Measurements from ENCODE around the gene WNT1. TPM values are rescaled to one million over a fixed set of nuclear protein-coding genes. Genes with fewer than 3 reads are reported as not detected.

The WNT1 gene
- polyA plus RNA-seq, 1 donor: not detected

DNA sequence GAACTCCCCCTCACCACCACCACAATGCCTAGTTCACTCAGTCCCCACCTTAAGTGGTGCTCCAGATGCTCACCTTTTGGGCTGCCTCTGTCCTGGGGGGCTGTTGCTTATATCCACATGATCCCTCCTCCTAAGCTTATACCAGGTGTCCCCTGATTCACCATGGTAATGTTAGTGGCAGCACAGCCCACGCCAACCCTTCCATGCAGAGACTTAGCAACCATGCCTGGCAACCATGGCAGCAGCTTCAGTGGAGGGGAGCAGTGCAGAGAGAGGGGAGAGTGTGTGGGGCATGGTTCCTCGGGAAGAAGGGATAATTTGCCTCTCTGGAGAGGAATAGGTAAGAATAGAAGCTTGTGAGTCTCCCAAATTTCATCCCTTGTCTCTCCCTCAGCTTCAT lies 22.2 kb downstream of the WNT1 start:
- no peak for DNase-seq (ENCODE audit: low read depth)

DNA sequence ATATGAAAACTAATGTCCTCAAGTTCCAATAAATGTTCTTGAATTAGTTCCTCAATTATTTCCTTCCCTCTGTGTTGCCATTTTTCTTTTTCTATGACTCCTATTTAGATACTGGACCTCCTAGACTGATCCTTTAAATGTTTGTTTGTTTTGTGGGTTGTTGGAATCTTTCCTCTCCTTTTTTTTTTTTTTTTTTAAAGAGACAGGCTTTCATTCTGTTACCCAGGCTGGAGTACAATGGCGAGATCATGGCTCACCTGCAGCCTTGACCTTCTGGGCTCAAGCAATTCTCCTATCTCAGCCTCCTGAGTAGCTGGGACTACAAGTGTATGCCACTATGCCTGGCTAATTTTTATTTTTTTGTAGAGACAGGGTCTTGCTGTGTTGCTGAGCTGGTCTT lies 30.8 kb downstream of the WNT1 start:
- DNase-seq (ENCODE audit: low read depth): no peak

DNA sequence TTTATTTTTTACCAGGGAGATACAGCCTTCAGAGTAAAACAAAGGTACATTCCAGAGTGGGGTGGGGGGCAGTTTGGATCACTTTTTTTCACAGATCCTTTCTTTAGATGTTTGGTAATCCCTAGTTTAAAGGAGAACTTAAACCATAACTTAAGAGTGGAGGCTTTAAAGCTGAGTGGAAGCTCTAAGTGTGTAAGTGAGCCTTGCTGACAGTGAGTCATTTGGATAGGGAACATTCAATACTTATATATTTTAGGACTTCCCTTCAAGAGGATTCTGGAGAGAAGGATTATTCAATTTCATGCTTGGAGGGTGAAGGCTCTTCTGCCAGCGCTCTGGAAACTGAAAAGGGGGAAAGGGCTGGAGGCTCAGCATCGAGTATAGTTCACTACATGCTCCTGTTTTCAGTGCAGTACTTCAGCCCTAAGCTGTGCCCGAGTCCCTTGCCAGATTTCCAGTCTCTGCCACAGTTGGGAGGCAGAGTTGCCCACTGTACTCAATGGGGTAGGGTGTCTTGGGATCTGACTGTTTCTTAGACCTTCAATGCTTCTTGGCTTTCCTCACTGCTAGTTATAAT lies 32.1 kb downstream of the WNT1 start:
- no peak for DNase-seq (ENCODE audit: low read depth)

DNA sequence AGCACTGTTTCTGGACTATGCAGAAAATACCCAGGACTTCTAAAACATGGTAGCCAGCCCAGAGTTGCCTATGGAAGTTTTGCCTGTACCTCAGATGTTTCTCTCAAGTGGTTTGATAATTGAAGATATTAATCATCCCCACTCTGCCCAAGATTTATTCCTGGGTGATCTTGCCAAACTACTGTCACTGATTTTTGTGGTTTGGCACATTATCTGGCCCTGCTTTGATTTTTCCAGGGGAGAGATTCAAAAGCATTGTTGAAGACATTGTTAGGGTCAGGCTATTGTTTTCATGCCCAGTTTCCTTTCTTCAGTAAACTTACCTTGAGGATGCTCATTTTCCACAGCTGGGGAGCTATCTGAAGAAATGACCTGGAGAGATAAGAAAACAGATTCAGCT lies 34.6 kb downstream of the WNT1 start:
- DNase-seq (ENCODE audit: low read depth): no peak

DNA sequence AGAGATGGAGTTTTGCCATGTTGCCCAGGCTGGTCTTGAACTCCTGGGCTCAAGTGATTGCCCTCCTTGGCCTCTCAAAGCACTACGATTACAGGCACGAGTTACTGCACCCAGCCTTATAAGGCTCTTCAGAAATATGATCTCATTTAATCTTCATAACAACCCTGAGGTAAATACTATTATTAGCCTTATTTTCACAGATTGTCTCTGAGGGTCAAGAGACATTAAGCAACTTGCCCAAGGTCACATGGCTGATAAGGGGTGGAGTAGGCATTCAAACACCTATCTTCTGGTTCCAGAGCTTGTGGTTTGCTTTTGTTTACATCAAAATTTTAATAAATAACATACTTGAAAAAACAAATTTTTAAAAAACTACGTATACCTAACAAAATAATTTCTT lies 35.3 kb downstream of the WNT1 start:
- DNase-seq (ENCODE audit: low read depth): no peak

DNA sequence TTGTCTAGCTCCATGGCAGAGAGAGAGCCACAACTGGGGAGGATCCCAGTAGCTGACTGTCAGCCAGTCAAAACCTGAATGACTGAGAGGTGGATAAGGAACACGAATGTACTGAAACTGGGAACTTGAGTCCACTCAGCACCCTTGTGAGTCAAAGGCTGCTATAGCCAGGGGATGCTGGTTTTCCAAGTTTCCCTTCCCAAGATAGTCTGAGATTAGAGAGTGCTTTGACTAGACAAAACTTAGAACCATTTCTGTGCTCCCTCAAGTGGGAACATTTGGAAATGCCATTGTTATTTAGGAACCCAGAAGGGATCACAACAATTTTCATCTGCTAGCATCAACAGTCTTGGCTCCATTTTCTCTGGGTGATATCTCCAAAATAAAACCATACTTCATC lies 36.4 kb downstream of the WNT1 start:
- no peak for DNase-seq (ENCODE audit: low read depth)

DNA sequence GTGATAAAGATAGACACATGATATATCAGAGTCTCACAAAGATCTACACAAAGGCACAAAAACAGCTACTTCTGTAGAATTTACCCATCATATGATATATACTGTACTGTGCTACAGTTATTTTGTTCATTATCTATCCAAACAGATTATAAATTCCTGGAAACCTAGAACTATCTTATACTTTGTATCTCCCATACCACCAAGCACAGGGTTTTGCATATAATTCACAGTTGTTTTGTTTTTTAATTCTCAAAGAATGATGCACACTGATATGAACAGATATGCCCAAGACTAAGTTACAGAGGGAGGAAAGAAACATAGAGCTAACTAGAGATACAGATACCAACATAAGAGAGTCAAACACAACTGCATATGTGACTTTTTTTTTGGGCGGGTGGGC lies 37.1 kb downstream of the WNT1 start:
- no peak for DNase-seq (ENCODE audit: low read depth)

DNA sequence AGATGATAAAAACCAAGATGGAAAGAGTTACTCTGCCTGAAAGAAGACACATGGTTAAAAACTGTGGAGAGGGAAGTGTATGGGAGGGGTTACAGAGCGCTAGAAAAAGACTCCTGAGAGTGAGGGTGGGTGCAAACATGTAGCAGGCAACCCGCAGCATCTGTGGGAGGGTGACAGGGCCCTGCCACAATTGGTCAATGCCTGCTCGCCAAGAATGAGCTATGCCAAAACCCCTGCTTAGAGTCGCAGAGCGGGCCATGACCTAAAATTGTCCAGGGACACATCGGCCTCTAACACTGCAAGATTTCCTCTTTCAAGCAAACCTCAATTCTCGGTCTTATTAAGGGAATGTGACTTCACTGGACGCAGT lies 39.8 kb downstream of the WNT1 start:
- DNase-seq (ENCODE audit: low read depth): no peak

DNA sequence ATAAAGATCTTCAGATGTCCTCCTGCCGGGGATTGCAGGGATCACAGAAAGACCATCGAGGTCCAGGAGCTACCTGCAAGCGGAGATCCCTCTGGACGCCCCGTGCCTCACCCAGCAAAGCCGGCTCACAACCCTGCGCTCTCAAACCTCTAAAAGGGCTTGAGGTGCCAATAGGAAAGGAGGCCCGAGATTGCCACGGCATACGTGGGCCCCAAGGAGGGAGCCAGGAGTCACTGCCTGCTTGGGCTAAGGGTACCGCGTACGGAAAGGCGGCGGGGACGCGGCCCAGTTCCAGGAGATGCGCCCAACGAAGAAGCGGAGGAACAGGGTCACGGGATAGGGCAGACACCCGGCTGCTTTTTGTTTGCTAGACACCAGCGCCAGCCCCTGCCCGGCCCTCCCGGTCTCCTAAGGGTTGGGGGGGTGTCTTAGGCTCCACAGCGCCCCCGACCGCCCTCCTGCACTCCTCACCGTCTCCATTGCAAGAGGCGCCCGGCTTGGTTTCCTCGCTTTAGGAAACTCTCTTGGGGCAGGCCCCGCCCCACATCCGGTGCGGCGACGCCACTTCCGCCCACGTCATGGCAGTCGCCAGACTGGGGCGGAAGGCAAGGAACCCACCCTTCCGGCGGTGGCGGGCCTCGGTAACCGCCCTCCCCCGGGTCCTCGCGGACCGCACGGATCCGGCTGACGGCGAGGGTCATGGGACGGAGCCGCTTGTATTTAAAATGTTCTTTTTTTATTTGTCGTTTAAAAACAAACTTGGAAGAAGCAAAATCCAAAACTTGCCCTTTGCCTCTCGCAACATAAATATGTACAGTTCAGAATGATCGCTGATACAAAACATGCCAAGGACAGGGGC lies 40.4 kb downstream of the WNT1 start, which contains the start of gene PRKAG1:
Gene PRKAG1, minus strand, starts transcription at position 516 of the 859 bp plus-strand sequence. Its CDS starts 36 bp downstream, at position 480.
- peak; percentile 90 for DNase-seq (ENCODE audit: low read depth)

DNA sequence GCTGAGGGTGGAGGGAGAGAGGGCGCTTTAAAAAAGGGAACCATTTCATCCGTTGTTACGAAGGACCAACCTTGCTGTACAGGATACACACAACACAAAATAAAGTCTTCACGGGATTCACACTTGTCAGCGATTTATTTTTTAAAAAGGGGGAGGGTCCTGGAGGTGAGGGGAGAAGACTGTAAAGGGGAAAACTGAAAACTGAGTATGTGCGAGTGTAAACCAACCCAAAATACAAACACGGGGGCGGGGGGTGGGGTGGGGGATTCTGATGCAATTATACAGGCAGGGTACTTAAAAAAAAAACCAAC lies 41.0 kb downstream of the WNT1 start:
- no peak for DNase-seq (ENCODE audit: low read depth)

DNA sequence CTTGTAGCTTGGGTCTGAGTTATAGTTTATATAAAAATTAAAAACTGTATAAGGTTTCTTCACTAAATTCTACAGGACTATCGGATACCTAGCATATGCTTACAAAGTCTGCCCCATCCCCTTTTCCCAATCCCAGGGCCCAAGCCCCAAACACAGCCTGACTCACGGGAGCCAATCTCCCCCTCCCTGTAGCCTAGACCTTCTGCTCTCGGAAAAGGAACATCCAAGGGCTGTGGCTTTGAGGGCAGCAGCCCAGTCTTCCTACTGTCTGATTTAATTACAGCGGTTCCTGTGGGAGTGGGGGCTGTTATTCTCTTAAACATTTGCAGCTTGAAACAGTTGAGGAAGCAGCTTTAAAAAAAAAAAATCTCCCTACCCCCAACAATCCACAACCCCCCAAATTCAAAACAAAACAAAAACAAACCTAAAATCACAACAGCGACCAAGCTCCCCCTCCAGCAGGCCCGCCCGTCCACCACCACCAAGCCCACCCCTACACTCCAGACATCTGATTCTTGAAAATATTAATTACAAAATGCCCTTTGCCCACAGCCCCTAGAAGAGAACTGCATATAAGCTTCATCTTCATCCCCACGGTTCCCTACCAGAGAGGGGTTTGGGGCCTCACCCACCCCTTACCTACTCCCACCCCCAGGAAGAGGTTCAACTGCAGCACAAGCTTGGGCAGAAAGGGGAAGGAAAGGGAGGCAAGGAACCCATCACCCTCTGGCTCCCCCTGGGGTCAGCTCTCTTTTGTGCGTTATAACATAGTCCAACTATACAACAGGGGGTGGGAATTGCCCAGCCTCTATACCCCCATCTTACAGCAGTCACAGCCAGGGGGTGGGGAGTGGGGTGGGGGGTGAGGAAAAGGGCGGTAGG lies 41.6 kb downstream of the WNT1 start:
- DNase-seq (ENCODE audit: low read depth): no peak

DNA sequence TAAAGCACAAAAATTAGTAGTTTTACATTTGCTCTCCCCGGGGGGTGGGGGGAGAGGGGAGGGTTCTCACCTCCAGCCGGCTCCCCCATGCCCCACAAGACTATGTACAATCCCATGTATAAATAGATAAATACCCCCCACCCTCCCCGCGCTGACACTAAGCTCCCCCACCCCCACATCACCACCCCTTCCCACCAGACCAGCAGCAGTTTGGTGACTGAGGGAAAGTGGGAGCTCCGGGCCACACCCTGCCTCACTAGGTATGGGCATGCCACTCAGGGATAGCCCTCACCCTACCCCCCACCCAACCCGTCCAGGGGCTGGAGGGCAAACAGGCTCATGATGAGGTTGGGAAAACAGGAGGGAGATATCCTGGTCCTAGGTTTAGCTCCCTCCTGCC lies 42.3 kb downstream of the WNT1 start:
- no peak for DNase-seq (ENCODE audit: low read depth)

DNA sequence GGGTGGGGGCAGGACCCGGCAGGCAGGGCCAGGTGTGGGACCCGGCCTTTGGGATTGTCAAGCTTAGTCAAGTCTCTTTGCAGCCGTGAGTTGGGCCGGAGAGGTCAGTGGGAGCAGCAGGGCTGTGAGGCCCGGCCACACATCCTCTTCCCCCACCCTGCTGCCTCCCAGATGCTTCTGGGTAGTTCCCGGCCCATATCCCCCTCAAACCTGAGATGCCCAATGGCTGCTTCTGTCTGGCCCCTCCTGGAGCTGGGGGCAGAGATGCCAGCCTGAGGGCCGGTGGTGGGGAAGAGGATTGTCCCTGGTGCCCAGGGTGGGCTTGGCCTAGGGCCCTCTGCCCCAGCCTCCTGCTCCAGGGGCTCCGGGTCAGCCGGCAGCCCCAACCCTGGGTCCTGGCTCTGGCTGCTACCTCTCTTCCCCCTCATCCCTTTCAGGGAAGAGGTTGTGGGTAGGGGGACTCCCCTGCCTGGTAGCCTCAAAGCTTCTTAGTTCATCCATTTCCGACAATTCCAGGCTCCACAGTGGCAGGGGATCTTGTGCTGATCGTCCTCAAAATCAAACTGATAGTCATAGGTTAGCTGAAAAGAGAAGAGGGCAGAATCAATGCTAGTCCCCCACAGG lies 43.3 kb downstream of the WNT1 start:
- no peak for DNase-seq (ENCODE audit: low read depth)

DNA sequence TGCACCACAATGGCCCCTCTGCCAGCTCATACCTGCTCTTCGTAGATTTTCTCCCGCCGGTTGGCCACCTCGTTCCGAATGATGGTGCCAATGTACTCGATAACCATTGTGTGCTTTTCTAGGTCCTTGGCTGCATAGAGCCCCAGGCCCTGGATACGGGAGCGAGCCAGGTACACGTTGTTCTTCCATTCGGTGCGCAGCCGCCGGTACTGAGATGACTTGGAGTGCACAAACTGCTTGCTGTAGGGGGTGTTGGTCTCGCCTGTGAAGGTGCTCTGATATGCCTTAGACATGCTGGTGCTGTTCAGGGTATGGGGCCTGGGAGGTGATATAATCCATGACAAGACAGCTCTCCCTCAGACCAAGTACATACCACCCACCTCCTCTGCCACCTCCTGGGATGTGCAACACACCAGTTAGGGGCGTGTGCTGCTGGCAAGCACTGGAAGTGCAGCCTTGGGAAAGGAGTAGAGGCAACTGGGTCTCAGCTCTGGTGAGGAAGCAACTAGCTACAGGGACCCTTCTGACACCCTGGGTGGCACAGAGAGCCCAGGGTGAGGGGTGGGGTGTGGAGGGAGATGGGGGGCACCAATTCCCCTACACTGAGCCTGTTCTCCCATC lies 44.5 kb downstream of the WNT1 start:
- DNase-seq (ENCODE audit: low read depth): no peak

DNA sequence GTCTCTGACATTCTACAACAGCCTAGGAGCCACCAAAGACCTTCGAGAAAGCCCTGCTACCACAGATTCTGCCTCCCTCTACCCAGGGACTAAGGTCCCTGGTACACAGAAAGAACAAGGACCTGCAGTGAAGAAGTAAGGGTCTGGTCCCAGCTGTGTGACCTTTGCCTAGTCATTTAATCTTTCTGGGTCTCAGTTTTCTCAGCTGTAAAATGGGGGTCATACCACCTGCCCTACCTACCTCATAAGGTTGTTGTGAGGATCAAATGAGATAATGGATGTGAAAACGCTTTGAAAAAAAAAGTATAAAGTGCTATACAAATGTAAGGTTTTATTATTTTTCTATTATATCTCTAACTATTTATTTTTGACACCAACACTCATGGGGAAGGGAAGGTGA lies 45.7 kb downstream of the WNT1 start:
- no peak for DNase-seq (ENCODE audit: low read depth)

DNA sequence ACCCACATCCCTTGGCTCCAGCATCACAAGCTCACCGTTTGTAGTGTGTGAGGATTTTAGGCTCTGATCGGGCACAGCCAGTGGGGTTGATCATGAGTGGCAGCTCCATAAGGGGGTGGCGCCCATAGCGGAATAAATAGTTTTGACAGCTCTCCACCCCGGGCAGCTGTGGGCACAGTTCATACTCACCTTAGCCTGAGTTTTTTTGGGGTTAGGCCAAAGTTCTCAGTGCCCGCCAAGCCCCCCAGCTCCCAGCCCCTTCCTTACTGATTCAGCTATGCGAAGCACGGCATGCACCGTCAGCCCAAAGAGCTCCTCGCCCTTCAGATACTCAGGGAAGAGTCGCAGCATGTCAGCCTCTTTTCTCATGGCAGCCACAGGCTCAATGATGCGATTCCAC lies 46.4 kb downstream of the WNT1 start:
- DNase-seq (ENCODE audit: low read depth): no peak

DNA sequence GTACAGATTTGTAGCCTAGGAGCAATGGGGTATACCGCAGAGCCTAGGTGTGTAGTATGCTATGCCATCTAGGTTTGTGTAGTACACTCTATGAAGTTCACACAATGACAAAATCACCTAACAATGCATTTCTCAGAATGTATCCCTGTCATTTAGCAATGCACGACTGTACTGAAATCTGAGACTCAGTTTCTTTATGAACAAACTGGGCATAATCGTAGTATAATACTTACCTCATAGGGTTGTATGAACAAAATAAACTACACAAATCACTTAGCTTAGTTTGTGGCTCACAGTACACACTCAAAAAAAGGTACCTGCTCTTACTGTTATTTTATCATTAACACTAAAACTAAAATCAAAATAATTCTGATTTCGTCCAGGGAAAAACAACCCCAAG lies 47.3 kb downstream of the WNT1 start:
- DNase-seq (ENCODE audit: low read depth): no peak

DNA sequence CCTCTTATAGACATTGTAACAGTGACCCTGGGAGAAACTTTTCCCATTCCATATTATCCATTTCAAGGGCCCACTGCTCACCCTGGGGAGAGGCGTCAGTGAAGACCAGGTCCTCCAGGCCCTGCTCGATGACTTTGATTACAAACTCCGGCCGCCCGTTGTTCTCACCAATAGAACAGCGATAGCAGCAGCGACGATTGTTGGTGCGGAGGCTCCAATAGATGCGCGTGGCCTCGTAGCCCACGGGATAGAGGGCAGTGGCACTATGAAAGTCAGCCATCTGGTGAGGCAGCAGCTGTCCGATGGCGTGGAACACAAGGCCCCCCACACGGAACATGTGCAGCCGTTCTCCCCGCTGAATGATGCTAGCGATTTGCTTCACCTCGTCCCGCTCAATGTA lies 48.0 kb downstream of the WNT1 start:
- no peak for DNase-seq (ENCODE audit: low read depth)

DNA sequence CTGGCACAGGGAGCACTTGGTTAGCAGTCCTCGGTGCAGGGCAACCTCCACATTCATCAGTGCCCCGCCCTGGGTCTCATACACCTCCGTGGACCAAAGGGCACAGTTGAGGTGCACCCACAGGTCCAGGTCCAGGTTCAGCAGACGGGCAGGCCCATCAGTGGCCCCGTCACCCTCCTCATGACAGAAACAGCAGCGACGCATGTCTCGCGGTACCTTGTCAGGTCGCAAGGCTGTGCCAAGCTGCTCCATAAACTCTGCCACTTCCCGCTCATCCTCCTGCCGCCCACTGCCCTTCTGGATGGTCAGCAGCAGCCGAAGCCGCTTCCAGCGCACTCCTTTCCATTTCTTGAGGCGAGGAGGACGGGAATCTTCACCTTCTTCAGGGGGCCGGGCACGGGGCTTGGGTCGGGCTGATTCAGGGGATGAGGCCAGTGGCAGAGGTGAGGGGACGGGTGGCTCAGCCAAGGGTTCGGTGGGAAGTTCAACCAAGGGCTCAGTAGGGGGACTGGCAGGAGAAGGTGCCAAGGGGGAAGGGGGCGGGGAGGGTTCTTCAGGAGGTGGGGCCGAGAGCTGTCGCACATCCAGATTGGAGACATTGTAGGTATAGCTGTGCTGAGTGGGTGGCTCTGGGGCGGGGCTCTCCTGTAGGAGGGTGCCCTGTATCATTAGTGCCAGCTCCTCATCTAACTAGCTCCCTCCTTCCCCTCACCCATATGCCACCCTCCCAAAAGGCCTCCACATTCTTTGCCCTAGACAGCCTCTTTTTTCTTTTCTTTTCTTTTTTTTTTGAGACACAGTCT lies 48.8 kb downstream of the WNT1 start:
- DNase-seq (ENCODE audit: low read depth): no peak

DNA sequence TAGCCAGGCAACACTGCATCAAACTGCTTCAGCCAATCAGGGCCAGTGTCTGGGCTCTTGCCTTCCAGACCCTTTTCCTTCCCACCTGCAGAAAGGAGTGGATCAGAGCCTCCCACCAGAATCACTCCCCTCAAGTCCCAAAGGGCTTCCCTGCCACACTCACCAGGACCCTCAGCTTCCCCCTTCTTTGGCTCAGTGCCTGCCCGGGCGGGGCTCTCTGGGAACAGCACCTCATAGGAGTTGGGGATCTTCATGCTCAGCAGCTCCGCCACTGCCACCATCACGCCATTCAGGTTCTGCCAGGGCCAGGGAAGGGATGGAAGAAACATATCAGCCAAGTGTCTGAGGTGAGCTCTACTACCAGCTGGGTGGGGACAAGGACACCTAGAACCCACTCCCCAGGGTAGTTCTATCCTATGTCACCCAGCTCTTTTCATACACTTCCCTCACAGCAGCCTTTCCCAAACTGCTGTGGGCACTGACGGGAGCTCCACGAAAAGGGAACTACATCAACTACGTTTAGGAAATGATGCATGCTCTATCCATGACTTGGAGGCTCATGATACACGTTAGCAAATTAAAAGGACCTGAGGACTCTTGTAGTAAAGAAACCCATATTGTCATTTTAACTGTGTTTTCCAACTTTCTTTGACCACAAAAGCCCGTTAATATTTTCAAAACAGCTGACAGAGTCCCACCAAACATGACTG lies 49.9 kb downstream of the WNT1 start:
- DNase-seq (ENCODE audit: low read depth): no peak

Data from forelimb muscle (tissue), 1 donor.